Hematopoietic multipotent progenitor cell treated with erythropoietin and hydrocortisone succinate and interleukin-3 and kit ligand, for 17 days (in vitro differentiated cells): ENCODE measurements around the gene GPAM.
"Not testable (repeated sequence)": the region's sequence is repeated elsewhere in the genome, so short reads cannot be mapped to it uniquely, and the experiment has no call there.

Source experiments
- DNase-seq: peaks from one replicate; pipeline ENCODE4 v3.0.0-alpha.2; 2015; ENCODE audit warnings: low spot score

GPAM gene

GRCh38 chr10:112215342-112215774 is 31.8 kb upstream of the GPAM start:
- no peak for DNase-seq

- no peak for DNase-seq
These were observed 30.8 kb upstream of the GPAM start for GRCh38 chr10:112214298-112214926.

- no peak for DNase-seq
These were observed 30.3 kb upstream of the GPAM start for GRCh38 chr10:112213836-112214235.

GRCh38 chr10:112213098-112213823 is 29.7 kb upstream of the GPAM start:
- DNase-seq, result no peak

GRCh38 chr10:112210666-112211065 is 27.1 kb upstream of the GPAM start:
- no peak for DNase-seq

GRCh38 chr10:112209684-112210131 is 26.1 kb upstream of the GPAM start:
- no peak for DNase-seq

GRCh38 chr10:112208997-112209396 is 25.4 kb upstream of the GPAM start:
- DNase-seq, result no peak

- DNase-seq, result no peak
These were observed 24.7 kb upstream of the GPAM start for GRCh38 chr10:112208292-112208691.

GRCh38 chr10:112203328-112204076 is 19.9 kb upstream of the GPAM start:
- no peak for DNase-seq

GRCh38 chr10:112202561-112203241 is 19.1 kb upstream of the GPAM start:
- no peak for DNase-seq

GRCh38 chr10:112202076-112202475 is 18.5 kb upstream of the GPAM start:
- no peak for DNase-seq

GRCh38 chr10:112201334-112201733 is 17.8 kb upstream of the GPAM start:
- no peak for DNase-seq

GRCh38 chr10:112200259-112200658 is 16.7 kb upstream of the GPAM start:
- not testable (repeated sequence) for DNase-seq

- not testable (repeated sequence) for DNase-seq
These were observed 14.1 kb upstream of the GPAM start for GRCh38 chr10:112197662-112198061.

GRCh38 chr10:112195224-112195623 is 11.7 kb upstream of the GPAM start:
- no peak for DNase-seq

- DNase-seq, result no peak
These were observed 8.2 kb upstream of the GPAM start for GRCh38 chr10:112191791-112192190.

- no peak for DNase-seq
These were observed 7.6 kb upstream of the GPAM start for GRCh38 chr10:112191041-112191590.

GRCh38 chr10:112189465-112189864 is 5.9 kb upstream of the GPAM start:
- DNase-seq, result no peak

- no peak for DNase-seq
These were observed 4.0 kb upstream of the GPAM start for GRCh38 chr10:112187527-112187926.

GRCh38 chr10:112185959-112186358 is 2.4 kb upstream of the GPAM start:
- no peak for DNase-seq

GRCh38 chr10:112184379-112184778 is 814 bp upstream of the GPAM start:
- no peak for DNase-seq

- DNase-seq, result no peak
These were observed 447 bp upstream of the GPAM start for GRCh38 chr10:112184052-112184371.
